ENCODE measurements around the gene GJA9. TPM values are rescaled to one million over a fixed set of nuclear protein-coding genes. Genes with fewer than 3 reads are reported as not detected.

Gene GJA9
- total and polyA plus RNA-seq, 4 donors: not detected

GRCh38 chr1:38891753-38892152 lies 10.4 kb upstream of the GJA9 start:
- no peak overlapping the region for H3K4me3 ChIP-seq (ENCODE audit: low read length in 2 of 2)
- no peaks in the 10 kb centered on the region for H3K4me1 ChIP-seq (ENCODE audit: control insufficient read depth in 1 of 2, insufficient read depth in 2 of 2, low read length in 2 of 2)
- WGBS, 2 donors: 94 to 100% methylated on average over 1 of the region's 1 CpG
- DNase-seq (no peak), ATAC-seq (ENCODE audit: low FRiP score) (no peak)
- no peak overlapping the region for H3K27ac ChIP-seq (ENCODE audit: low read depth in 1 of 2, low read length in 2 of 2)
- intact Hi-C loops (cut with DNase I): no loop called here
- peaks cover 0 to 2% of the 10 kb centered on the region in 2 donors for H3K36me3 ChIP-seq (ENCODE audit: control insufficient read depth in 1 of 2, insufficient read depth in 2 of 2, low read length in 1 of 2)
- no peaks in the 10 kb centered on the region for H3K27me3 ChIP-seq (ENCODE audit: control insufficient read depth in 1 of 2, insufficient read depth in 2 of 2, low read length in 1 of 2)
- no peaks in the 10 kb centered on the region for H3K9me3 ChIP-seq (ENCODE audit: control insufficient read depth, low read length)

GRCh38 chr1:38889589-38889988 lies 8.2 kb upstream of the GJA9 start:
- H3K27ac ChIP-seq (ENCODE audit: low read depth in 1 of 2, low read length in 2 of 2): no peak overlapping the region
- no peaks in the 10 kb centered on the region for H3K4me1 ChIP-seq (ENCODE audit: control insufficient read depth in 1 of 2, insufficient read depth in 2 of 2, low read length in 2 of 2)
- H3K27me3 ChIP-seq (ENCODE audit: control insufficient read depth in 1 of 2, insufficient read depth in 2 of 2, low read length in 1 of 2): no peaks in the 10 kb centered on the region
- no peak for DNase-seq
- intact Hi-C loops (cut with DNase I): no loop called here
- peaks cover 0 to 2% of the 10 kb centered on the region in 2 donors for H3K36me3 ChIP-seq (ENCODE audit: control insufficient read depth in 1 of 2, insufficient read depth in 2 of 2, low read length in 1 of 2)
- no peak overlapping the region for H3K4me3 ChIP-seq (ENCODE audit: low read length in 2 of 2)
- ATAC-seq (ENCODE audit: low FRiP score): no peak
- H3K9me3 ChIP-seq (ENCODE audit: control insufficient read depth, low read length): no peaks in the 10 kb centered on the region
- 71 to 83% methylated on average over 5 of the region's 5 CpGs for WGBS, 2 donors

GRCh38 chr1:38888423-38889333 lies 7.3 kb upstream of the GJA9 start:
- Histone ChIP-seq H3K27me3 (ENCODE audit: control insufficient read depth in 1 of 2, insufficient read depth in 2 of 2, low read length in 1 of 2) (no peaks in the 10 kb centered on the region), H3K27ac (ENCODE audit: low read depth in 1 of 2, low read length in 2 of 2) (no peak overlapping the region), H3K4me1 (ENCODE audit: control insufficient read depth in 1 of 2, insufficient read depth in 2 of 2, low read length in 2 of 2) (no peaks in the 10 kb centered on the region), H3K36me3 (ENCODE audit: control insufficient read depth in 1 of 2, insufficient read depth in 2 of 2, low read length in 1 of 2) (peaks cover 0 to 2% of the 10 kb centered on the region in 2 donors), H3K9me3 (ENCODE audit: control insufficient read depth, low read length) (no peaks in the 10 kb centered on the region), H3K4me3 (ENCODE audit: low read length in 2 of 2) (no peak overlapping the region)
- 89 to 90% methylated on average over 9 of the region's 9 CpGs for whole genome bisulfite sequencing, 2 donors
- ATAC-seq (ENCODE audit: low FRiP score): no peak
- DNase-seq: no peak
- intact Hi-C loops (cut with DNase I): no loop called here

- Histone ChIP-seq H3K4me3 (ENCODE audit: low read length in 2 of 2) (no peak overlapping the region), H3K36me3 (ENCODE audit: control insufficient read depth in 1 of 2, insufficient read depth in 2 of 2, low read length in 1 of 2) (peaks cover 0 to 2% of the 10 kb centered on the region in 2 donors), H3K27ac (ENCODE audit: low read depth in 1 of 2, low read length in 2 of 2) (no peak overlapping the region), H3K9me3 (ENCODE audit: control insufficient read depth, low read length) (no peaks in the 10 kb centered on the region), H3K27me3 (ENCODE audit: control insufficient read depth in 1 of 2, insufficient read depth in 2 of 2, low read length in 1 of 2) (no peaks in the 10 kb centered on the region), H3K4me1 (ENCODE audit: control insufficient read depth in 1 of 2, insufficient read depth in 2 of 2, low read length in 2 of 2) (no peaks in the 10 kb centered on the region)
- WGBS, 2 donors: 93 to 98% methylated on average over 2 of the region's 2 CpGs
- DNase-seq: no peak
- intact Hi-C loops (cut with DNase I): no loop called here
- ATAC-seq (ENCODE audit: low FRiP score): no peak
Measured at GRCh38 chr1:38885092-38885491, 3.7 kb upstream of the GJA9 start.

- intact Hi-C loops (cut with DNase I): loop anchor here (10.0 kb wide), 2 partner anchors 119 to 219 kb away; partner anchors contain the start of gene AKIRIN1 (in 1 of the 2)
- Histone ChIP-seq H3K27ac (ENCODE audit: low read depth in 1 of 2, low read length in 2 of 2) (no peak overlapping the region), H3K4me1 (ENCODE audit: control insufficient read depth in 1 of 2, insufficient read depth in 2 of 2, low read length in 2 of 2) (peaks cover 0 to 4% of the 10 kb centered on the region in 2 donors), H3K27me3 (ENCODE audit: control insufficient read depth in 1 of 2, insufficient read depth in 2 of 2, low read length in 1 of 2) (no peaks in the 10 kb centered on the region), H3K9me3 (ENCODE audit: control insufficient read depth, low read length) (no peaks in the 10 kb centered on the region), H3K4me3 (ENCODE audit: low read length in 2 of 2) (no peak overlapping the region), H3K36me3 (ENCODE audit: control insufficient read depth in 1 of 2, insufficient read depth in 2 of 2, low read length in 1 of 2) (no peaks in the 10 kb centered on the region)
- 86 to 87% methylated on average over 2 of the region's 2 CpGs for WGBS, 2 donors
- DNase-seq (no peak), ATAC-seq (ENCODE audit: low FRiP score) (no peak)
Measured at GRCh38 chr1:38875811-38876210, 5.6 kb downstream of the GJA9 start.

- ATAC-seq (ENCODE audit: low FRiP score) (peak; percentile 98), DNase-seq (peak; percentile 97 to 99)
- Histone ChIP-seq H3K36me3 (ENCODE audit: control insufficient read depth in 1 of 2, insufficient read depth in 2 of 2, low read length in 1 of 2) (no peaks in the 10 kb centered on the region), H3K4me1 (ENCODE audit: control insufficient read depth in 1 of 2, insufficient read depth in 2 of 2, low read length in 2 of 2) (peaks cover 0 to 4% of the 10 kb centered on the region in 2 donors), H3K27me3 (ENCODE audit: control insufficient read depth in 1 of 2, insufficient read depth in 2 of 2, low read length in 1 of 2) (no peaks in the 10 kb centered on the region), H3K27ac (ENCODE audit: low read depth in 1 of 2, low read length in 2 of 2) (no peak within 1 kb of the TSS), H3K4me3 (ENCODE audit: low read length in 2 of 2) (peak within 1 kb of the TSS; percentile 62 to 64), H3K9me3 (ENCODE audit: control insufficient read depth, low read length) (no peaks in the 10 kb centered on the region)
- intact Hi-C loops (cut with DNase I): loop anchor here (10.0 kb wide), 2 partner anchors 122 to 222 kb away; partner anchors contain the start of gene AKIRIN1 (in 1 of the 2)
- WGBS, 2 donors: 0% methylated on average over 63 to 69 of the region's 69 CpGs
Measured at GRCh38 chr1:38873027-38873969, 8.1 kb downstream of the GJA9 start, which contains the start of gene MYCBP. MYCBP (minus strand) TSS chr1:38873348; CDS start chr1:38873305, 43 bp downstream.

- ATAC-seq (ENCODE audit: low FRiP score): peak; percentile 29
- intact Hi-C loops (cut with DNase I): loop anchor here (10.0 kb wide), 2 partner anchors 122 to 222 kb away; partner anchors contain the start of gene AKIRIN1 (in 1 of the 2)
- WGBS, 2 donors: 4% methylated on average over 25 of the region's 25 CpGs
Measured at GRCh38 chr1:38872401-38873026, 8.9 kb downstream of the GJA9 start.

GRCh38 chr1:38870996-38871395 lies 10.4 kb downstream of the GJA9 start:
- no peaks in the 10 kb centered on the region for H3K36me3 ChIP-seq (ENCODE audit: control insufficient read depth in 1 of 2, insufficient read depth in 2 of 2, low read length in 1 of 2)
- intact Hi-C loops (cut with DNase I): loop anchor here (10.0 kb wide), 2 partner anchors 124 to 224 kb away; partner anchors contain the start of gene AKIRIN1 (in 1 of the 2)
- H3K4me3 ChIP-seq (ENCODE audit: low read length in 2 of 2): no peak overlapping the region
- no peaks in the 10 kb centered on the region for H3K9me3 ChIP-seq (ENCODE audit: control insufficient read depth, low read length)
- peaks cover 0 to 4% of the 10 kb centered on the region in 2 donors for H3K4me1 ChIP-seq (ENCODE audit: control insufficient read depth in 1 of 2, insufficient read depth in 2 of 2, low read length in 2 of 2)
- H3K27ac ChIP-seq (ENCODE audit: low read depth in 1 of 2, low read length in 2 of 2): no peak overlapping the region
- DNase-seq (no peak), ATAC-seq (ENCODE audit: low FRiP score) (no peak)
- 93 to 96% methylated on average over 8 of the region's 8 CpGs for WGBS, 2 donors
- no peaks in the 10 kb centered on the region for H3K27me3 ChIP-seq (ENCODE audit: control insufficient read depth in 1 of 2, insufficient read depth in 2 of 2, low read length in 1 of 2)

More at GRCh38 chr1:38872401-38873026, 8.9 kb downstream of the GJA9 start:
- peak overlapping the region; percentile 29 to 64 for H3K4me3 ChIP-seq (ENCODE audit: low read length in 2 of 2)
- H3K4me1 ChIP-seq (ENCODE audit: control insufficient read depth in 1 of 2, insufficient read depth in 2 of 2, low read length in 2 of 2): peaks cover 0 to 4% of the 10 kb centered on the region in 2 donors
- H3K9me3 ChIP-seq (ENCODE audit: control insufficient read depth, low read length): no peaks in the 10 kb centered on the region
- DNase-seq: no peak
- no peaks in the 10 kb centered on the region for H3K27me3 ChIP-seq (ENCODE audit: control insufficient read depth in 1 of 2, insufficient read depth in 2 of 2, low read length in 1 of 2)
- no peaks in the 10 kb centered on the region for H3K36me3 ChIP-seq (ENCODE audit: control insufficient read depth in 1 of 2, insufficient read depth in 2 of 2, low read length in 1 of 2)
- H3K27ac ChIP-seq (ENCODE audit: low read depth in 1 of 2, low read length in 2 of 2): no peak overlapping the region

Data from aorta (tissue), 5 donors.